Activated naive CD8-positive, alpha-beta T cell treated with anti-CD3 and anti-CD28 coated beads, Interleukin-2, amount 50 U/mL, for 24 hours (primary cell): ENCODE data around the gene RPS29.
"Not testable (repeated sequence)": the region's sequence is repeated elsewhere in the genome, so short reads cannot be mapped to it uniquely, and the experiment has no call there.

Experiments used
- ATAC-seq: fragments of 150-1000 bp; cut with Tn5 transposase; one replicate; pipeline ENCODE4 v1.10.0; 2021
- DNase-seq: peaks from one replicate; pipeline ENCODE4 v3.0.0; 2021
- H3K27ac Mint-ChIP-seq: one replicate; pipeline ENCODE4 v1.8.0; 2021; ENCODE audit warnings: mild to moderate bottlenecking, mixed read lengths
- H3K27me3 Mint-ChIP-seq: one replicate; pipeline ENCODE4 v1.8.0; 2021; ENCODE audit warnings: mixed read lengths
- H3K36me3 Mint-ChIP-seq: one replicate; pipeline ENCODE4 v1.8.0; 2021; ENCODE audit warnings: low read depth, mixed read lengths
- H3K4me1 Mint-ChIP-seq: one replicate; pipeline ENCODE4 v1.8.0; 2021; ENCODE audit warnings: mixed read lengths
- H3K4me3 Mint-ChIP-seq: one replicate; pipeline ENCODE4 v1.8.0; 2021; ENCODE audit warnings: mild to moderate bottlenecking, moderate library complexity, mixed read lengths
- H3K9me3 Mint-ChIP-seq: one replicate; pipeline ENCODE4 v1.8.0; 2021; ENCODE audit warnings: mixed read lengths

The RPS29 gene

GRCh38 chr14:49585803-49586672 lies at the start of gene RPS29:
RPS29 (minus strand) TSS chr14:49586380; CDS start chr14:49586346, 34 bp downstream.
- peak; percentile 97 for DNase-seq
- peak; percentile 88 for ATAC-seq
- Mint-ChIP-seq H3K4me1 (peaks cover 50% of the 10 kb centered on the region), H3K27me3 (peaks cover 4% of the 10 kb centered on the region), H3K27ac (peak within 1 kb of the TSS; percentile 98), H3K36me3 (peaks cover 54% of the 10 kb centered on the region), H3K9me3 (no peaks in the 10 kb centered on the region), H3K4me3 (peak within 1 kb of the TSS; percentile 98)

GRCh38 chr14:49634547-49635334 lies 48.6 kb upstream of the RPS29 start, which contains the start of gene DNAAF2:
DNAAF2 (minus strand) TSS chr14:49635244; CDS start chr14:49635149, 95 bp downstream.
- Mint-ChIP-seq H3K4me3 (peak within 1 kb of the TSS; percentile 99), H3K27ac (peak within 1 kb of the TSS; percentile 98), H3K27me3 (no peaks in the 10 kb centered on the region), H3K36me3 (peaks cover 50% of the 10 kb centered on the region), H3K9me3 (no peaks in the 10 kb centered on the region), H3K4me1 (peaks cover 51% of the 10 kb centered on the region)
- DNase-seq (peak; percentile 64), ATAC-seq (peak; percentile 37)

GRCh38 chr14:49633640-49634546 lies 47.7 kb upstream of the RPS29 start:
- no peaks in the 10 kb centered on the region for H3K27me3 Mint-ChIP-seq
- peak overlapping the region; percentile 95 for H3K27ac Mint-ChIP-seq
- peak overlapping the region; percentile 99 for H3K4me3 Mint-ChIP-seq
- peaks cover 45% of the 10 kb centered on the region for H3K36me3 Mint-ChIP-seq
- H3K4me1 Mint-ChIP-seq, result peaks cover 54% of the 10 kb centered on the region
- ATAC-seq (peak; percentile 89), DNase-seq (peak; percentile 96)
- no peaks in the 10 kb centered on the region for H3K9me3 Mint-ChIP-seq

- Mint-ChIP-seq H3K4me3 (peak overlapping the region; percentile 97), H3K4me1 (peaks cover 56% of the 10 kb centered on the region), H3K27ac (peak overlapping the region; percentile 67), H3K36me3 (peaks cover 45% of the 10 kb centered on the region), H3K27me3 (no peaks in the 10 kb centered on the region), H3K9me3 (no peaks in the 10 kb centered on the region)
- ATAC-seq (no peak), DNase-seq (no peak)
Observed at GRCh38 chr14:49623941-49624839, 38.0 kb upstream of the RPS29 start.

GRCh38 chr14:49623387-49623786 lies 37.2 kb upstream of the RPS29 start:
- Mint-ChIP-seq H3K27ac (peak overlapping the region; percentile 67), H3K36me3 (peaks cover 50% of the 10 kb centered on the region), H3K27me3 (no peaks in the 10 kb centered on the region), H3K9me3 (no peaks in the 10 kb centered on the region), H3K4me1 (peaks cover 60% of the 10 kb centered on the region), H3K4me3 (peak overlapping the region; percentile 97)
- DNase-seq (no peak), ATAC-seq (no peak)

GRCh38 chr14:49622022-49622607 lies 35.9 kb upstream of the RPS29 start:
- no peak for ATAC-seq
- peaks cover 58% of the 10 kb centered on the region for H3K36me3 Mint-ChIP-seq
- H3K4me3 Mint-ChIP-seq, result peak overlapping the region; percentile 97
- peak overlapping the region; percentile 98 for H3K27ac Mint-ChIP-seq
- H3K4me1 Mint-ChIP-seq, result peaks cover 60% of the 10 kb centered on the region
- H3K9me3 Mint-ChIP-seq, result no peaks in the 10 kb centered on the region
- no peak for DNase-seq
- no peaks in the 10 kb centered on the region for H3K27me3 Mint-ChIP-seq

GRCh38 chr14:49621114-49621881 lies 35.1 kb upstream of the RPS29 start:
- ATAC-seq (peak; percentile 4), DNase-seq (peak; percentile 70)
- H3K27me3 Mint-ChIP-seq, result no peaks in the 10 kb centered on the region
- H3K27ac Mint-ChIP-seq, result peak overlapping the region; percentile 98
- no peaks in the 10 kb centered on the region for H3K9me3 Mint-ChIP-seq
- H3K4me1 Mint-ChIP-seq, result peaks cover 58% of the 10 kb centered on the region
- H3K36me3 Mint-ChIP-seq, result peaks cover 58% of the 10 kb centered on the region
- peak overlapping the region; percentile 97 for H3K4me3 Mint-ChIP-seq

- DNase-seq (peak; percentile 97), ATAC-seq (peak; percentile 95)
- Mint-ChIP-seq H3K27me3 (no peaks in the 10 kb centered on the region), H3K27ac (peak within 1 kb of the TSS; percentile 98), H3K4me3 (peak within 1 kb of the TSS; percentile 97), H3K4me1 (peaks cover 55% of the 10 kb centered on the region), H3K36me3 (peaks cover 56% of the 10 kb centered on the region), H3K9me3 (no peaks in the 10 kb centered on the region)
Observed at GRCh38 chr14:49620182-49621113, 34.3 kb upstream of the RPS29 start, which contains the start of the genes MGAT2 and RPL36AL. MGAT2 (plus strand) TSS chr14:49620799; CDS start chr14:49621269, 470 bp downstream. RPL36AL (minus strand) TSS chr14:49620626; CDS start chr14:49619104, 1,522 bp downstream.

DNA sequence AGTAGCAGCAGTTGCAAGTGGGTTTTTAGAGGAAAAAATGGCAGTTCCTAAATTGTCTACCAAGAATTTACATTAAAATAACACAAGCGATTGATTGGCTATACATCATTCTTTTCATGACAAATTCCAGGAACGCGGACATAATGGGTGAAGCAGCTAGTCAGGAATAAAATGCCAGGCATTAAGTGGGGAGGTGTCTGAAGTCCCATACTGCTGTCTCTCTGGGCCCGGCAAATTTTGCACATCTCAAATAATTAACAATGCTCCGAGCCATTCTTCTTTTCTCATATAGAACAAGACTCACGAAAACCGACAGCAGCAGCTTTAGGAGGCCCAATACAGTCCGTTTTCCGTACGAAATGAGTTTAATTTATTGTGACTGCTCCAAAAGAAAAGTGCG lies 33.5 kb upstream of the RPS29 start:
- no peak for ATAC-seq
- peak overlapping the region; percentile 97 for H3K4me3 Mint-ChIP-seq
- no peaks in the 10 kb centered on the region for H3K27me3 Mint-ChIP-seq
- peaks cover 51% of the 10 kb centered on the region for H3K4me1 Mint-ChIP-seq
- DNase-seq, result no peak
- H3K36me3 Mint-ChIP-seq, result peaks cover 53% of the 10 kb centered on the region
- H3K27ac Mint-ChIP-seq, result peak overlapping the region; percentile 98
- no peaks in the 10 kb centered on the region for H3K9me3 Mint-ChIP-seq

DNA sequence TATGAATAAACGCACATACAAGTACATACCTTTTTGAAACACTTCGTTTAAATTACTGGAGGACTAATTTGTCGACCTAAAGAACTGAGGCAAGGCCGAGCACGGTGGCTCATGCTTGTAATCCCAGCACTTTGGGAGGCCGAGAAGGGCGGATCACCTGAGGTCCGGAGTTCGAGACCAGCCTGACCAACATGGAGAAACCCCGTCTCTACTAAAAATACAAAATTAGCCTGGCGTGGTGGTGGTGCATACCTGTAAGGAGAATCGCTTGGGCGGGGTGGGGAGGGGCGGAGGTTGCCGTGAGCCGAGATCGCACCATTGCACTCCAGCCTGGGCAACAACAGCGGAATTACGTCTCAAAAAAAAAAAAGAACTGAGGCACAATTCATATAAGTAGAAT lies 33.1 kb upstream of the RPS29 start:
- peak overlapping the region; percentile 97 for H3K4me3 Mint-ChIP-seq
- H3K36me3 Mint-ChIP-seq, result peaks cover 52% of the 10 kb centered on the region
- not testable (repeated sequence) for H3K27me3 Mint-ChIP-seq, DNase-seq, ATAC-seq, H3K9me3 Mint-ChIP-seq
- H3K4me1 Mint-ChIP-seq, result peaks cover 48% of the 10 kb centered on the region
- H3K27ac Mint-ChIP-seq, result peak overlapping the region; percentile 98

DNA sequence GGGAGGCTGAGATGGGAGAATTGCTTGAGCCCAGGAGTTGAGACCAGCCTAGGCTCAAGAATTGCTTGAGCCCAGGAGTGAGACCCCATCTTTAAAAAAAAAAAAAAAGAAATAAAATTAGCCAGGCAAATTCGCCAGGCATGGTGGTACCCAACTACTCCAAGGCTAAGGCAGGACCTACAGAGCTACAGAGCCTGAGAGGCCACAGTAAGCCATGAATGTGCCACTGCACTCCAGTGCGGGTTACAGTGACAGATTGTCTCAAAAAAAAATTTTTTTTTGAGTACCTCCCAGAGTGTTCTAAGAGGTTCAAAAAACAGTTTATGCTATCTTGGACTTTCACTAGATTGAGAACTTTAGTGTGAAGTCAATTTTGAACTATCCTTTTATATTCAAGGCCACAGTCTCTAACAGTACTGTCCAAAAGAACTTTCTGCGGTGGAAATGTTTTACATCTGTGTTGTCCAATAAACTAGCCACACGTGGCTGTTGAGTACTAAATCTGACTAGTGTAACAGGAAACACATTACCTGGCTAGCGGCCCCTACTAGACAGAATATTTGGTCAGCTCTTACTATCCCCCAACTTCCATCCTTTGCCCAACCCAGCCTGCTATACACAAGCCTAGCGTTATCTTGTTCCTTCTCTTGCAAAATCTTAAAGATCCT lies 31.8 kb upstream of the RPS29 start:
- peaks cover 51% of the 10 kb centered on the region for H3K36me3 Mint-ChIP-seq
- DNase-seq (no peak), ATAC-seq (no peak)
- H3K27ac Mint-ChIP-seq, result peak overlapping the region; percentile 98
- peak overlapping the region; percentile 37 for H3K4me3 Mint-ChIP-seq
- H3K27me3 Mint-ChIP-seq, result no peaks in the 10 kb centered on the region
- peaks cover 35% of the 10 kb centered on the region for H3K4me1 Mint-ChIP-seq
- no peaks in the 10 kb centered on the region for H3K9me3 Mint-ChIP-seq
